Endothelial cell of umbilical vein (primary cell): Measurements from ENCODE around the gene CEP250. TPM values are rescaled to one million over a fixed set of nuclear protein-coding genes. Genes with fewer than 3 reads are reported as not detected.

Experiments used
- BruUV-seq: library from RNA; stranded (reverse); fragments of 400-500 nt; replicated peaks from 2 replicates; lab custom pipeline; 2021; lab: Mats Ljungman, UMichigan
- CTCF ChIA-PET: fragments of 300-600, 350-600 bp; sonication (Branson Sonifier 250); formaldehyde crosslinking; loops from one replicate; lab custom pipeline; 2021; ENCODE audit warnings: antibody characterized with exemption, inconsistent platforms; lab: Charles Lee
- POLR2A ChIA-PET: fragments of 300-600, 350-600 bp; sonication (Branson Sonifier 250); formaldehyde crosslinking; loops from one replicate; lab custom pipeline; 2021; ENCODE audit warnings: antibody characterized with exemption, inconsistent platforms; lab: Charles Lee
- DNase-seq: peaks from one replicate; pipeline ENCODE4 v3.0.0-alpha.2; 2011; ENCODE audit warnings: low read depth, low spot score
- FAIRE-seq: peaks from 2 replicates; lab custom pipeline; 2011; peaks lifted over from hg19 to GRCh38; lab: Jason Lieb, UNC
- H2AFZ ChIP-seq: 2 replicates; pipeline ENCODE4 v1.6.0; 2012; ENCODE audit warnings: low read depth, low read length, control low read depth, inconsistent platforms
- H3K27ac ChIP-seq: 2 replicates; pipeline ENCODE4 v1.5.1; 2011; ENCODE audit warnings: low read depth, mild to moderate bottlenecking, control low read depth, low read length, moderate library complexity; ENCODE audit not compliant: insufficient read depth
- H3K27me3 ChIP-seq, 2 experiments: 2 replicates each; pipeline versions ENCODE4 v1.6.0 to v1.6.1; 2011; ENCODE audit warnings: low read length in 2 of 2, mixed read lengths in 1 of 2; ENCODE audit not compliant: control insufficient read depth in 2 of 2, insufficient read depth in 2 of 2
- H3K36me3 ChIP-seq, 2 experiments: 2 replicates in 1 of 2; 3 replicates in 1 of 2; pipeline ENCODE4 v1.5.1; 2011; ENCODE audit warnings: low read length in 2 of 2, mild to moderate bottlenecking in 1 of 2, moderate library complexity in 1 of 2; ENCODE audit not compliant: control insufficient read depth in 2 of 2, insufficient read depth in 2 of 2; ENCODE audit errors: extremely low read depth in 1 of 2
- H3K4me1 ChIP-seq: 3 replicates; pipeline ENCODE4 v1.5.1; 2011; ENCODE audit warnings: mild to moderate bottlenecking, low read length; ENCODE audit not compliant: control insufficient read depth, insufficient read depth; ENCODE audit errors: extremely low read depth
- H3K4me2 ChIP-seq: 2 replicates; pipeline ENCODE4 v1.6.1; 2011; ENCODE audit warnings: low read length, control low read depth, mixed read lengths; ENCODE audit not compliant: insufficient read depth
- H3K4me3 ChIP-seq, 3 experiments: fragments of 200-600 bp in 1 of 3; sonication (generic), shearing (Covaris generic) in 1 of 3; replicated peaks in 1 of 3; 2 replicates each; pipeline ENCODE4 v1.5.1; 2011 to 2016; ENCODE audit warnings: control low read depth in 3 of 3, low read length in 3 of 3, mild to moderate bottlenecking in 2 of 3, inconsistent platforms in 1 of 3, low read depth in 1 of 3, moderate library complexity in 1 of 3; ENCODE audit not compliant: insufficient read depth in 1 of 3
- H3K79me2 ChIP-seq: 2 replicates; pipeline ENCODE4 v1.6.0; 2012; ENCODE audit warnings: low read length, inconsistent platforms; ENCODE audit not compliant: control insufficient read depth, insufficient read depth
- H3K9ac ChIP-seq: replicated peaks from 2 replicates; pipeline ENCODE3; 2011; ENCODE audit warnings: low read length, control low read depth; ENCODE audit not compliant: insufficient read depth; ENCODE audit errors: extremely low read depth
- H3K9me1 ChIP-seq: replicated peaks from 3 replicates; pipeline ENCODE4 v1.6.0; 2011; ENCODE audit warnings: mild to moderate bottlenecking, low read length; ENCODE audit not compliant: control insufficient read depth, insufficient read depth; ENCODE audit errors: extremely low read depth
- H3K9me3 ChIP-seq: replicated peaks from 2 replicates; pipeline ENCODE4 v1.5.1; 2012; ENCODE audit warnings: low read length, inconsistent platforms; ENCODE audit not compliant: control insufficient read depth, insufficient read depth
- H4K20me1 ChIP-seq: replicated peaks from 2 replicates; pipeline ENCODE3; 2011; ENCODE audit warnings: mild to moderate bottlenecking, low read length; ENCODE audit not compliant: control insufficient read depth, insufficient read depth; ENCODE audit errors: extremely low read depth
- CTCF ChIP-seq, 2 donors: IDR thresholded peaks; 1 replicate in 1 of 2; 2 replicates in 1 of 2; pipeline ENCODE4 v1.5.1; 2011; ENCODE audit warnings: low read length in 2 of 2, mild to moderate bottlenecking in 2 of 2, moderate library complexity in 2 of 2, control low read depth in 1 of 2, inconsistent platforms in 1 of 2, low read depth in 1 of 2; ENCODE audit not compliant: insufficient read depth in 1 of 2; ENCODE audit errors: extremely low read depth in 1 of 2
- EZH2 ChIP-seq: IDR thresholded peaks from 2 replicates; pipeline ENCODE4 v1.6.1; 2012; ENCODE audit warnings: borderline replicate concordance, low read depth, mild to moderate bottlenecking, moderate library complexity, low read length, inconsistent platforms; ENCODE audit not compliant: severe bottlenecking
- FOS ChIP-seq: IDR thresholded peaks from 2 replicates; pipeline ENCODE4 v1.6.1; 2011; ENCODE audit warnings: mild to moderate bottlenecking, low read length, moderate library complexity, borderline replicate concordance; ENCODE audit not compliant: insufficient read depth
- GATA2 ChIP-seq: IDR thresholded peaks from 2 replicates; pipeline ENCODE4 v1.7.0; 2011; ENCODE audit warnings: low read depth, mild to moderate bottlenecking, moderate library complexity, mixed read lengths, low read length; ENCODE audit not compliant: insufficient read length, insufficient read depth
- JUN ChIP-seq: IDR thresholded peaks from 2 replicates; pipeline ENCODE4 v1.6.1; 2011; ENCODE audit warnings: borderline replicate concordance, low read depth; ENCODE audit not compliant: insufficient read length, insufficient read depth
- MAX ChIP-seq: IDR thresholded peaks from 2 replicates; pipeline ENCODE4 v1.6.1; 2011; ENCODE audit not compliant: insufficient read depth, insufficient read length
- MYC ChIP-seq: IDR thresholded peaks from one replicate; pipeline ENCODE4 v1.6.1; 2011; ENCODE audit warnings: mild to moderate bottlenecking, low read depth, low read length
- POLR2A ChIP-seq: IDR thresholded peaks from 2 replicates; pipeline ENCODE4 v1.6.1; 2012; ENCODE audit warnings: low read depth, mild to moderate bottlenecking, control low read depth, low read length
- POLR2AphosphoS5 ChIP-seq: IDR thresholded peaks from 2 replicates; pipeline ENCODE4 v1.6.1; 2012; ENCODE audit warnings: low read depth, mild to moderate bottlenecking, control low read depth, low read length, moderate library complexity; ENCODE audit not compliant: insufficient read depth
- dilution Hi-C: fragments of 300-500 bp; cut with MboI; formaldehyde crosslinking; loops from one replicate; pipeline ENCODE4 v1.15.0; 2019; ENCODE audit warnings: low sequenced_read_pairs; ENCODE audit not compliant: extremely low pct_ligation_motif_present
- intact Hi-C: fragments of 100-400 bp; cut with micrococcal nuclease; formaldehyde crosslinking; loops from one replicate; pipeline ENCODE4 v1.10.0; 2022
- polyA plus RNA-seq, 4 experiments: library from polyadenylated mRNA; depleted of rRNA in 3 of 4; stranded (reverse) in 3 of 4; unstranded in 1 of 4; fragments of >200 nt; gene quantifications; 2 replicates each; pipeline versions ENCODE4 v1.2.1 to v1.2.3, GENCODE V29; 2011 to 2012; ENCODE audit warnings: missing spikeins in 1 of 4
- total RNA-seq: library from RNA; stranded (reverse); gene quantifications from 2 replicates; pipeline ENCODE4 v1.2.3, GENCODE V29; 2021

Gene CEP250
- total and polyA plus RNA-seq, 2 donors (not counting 3 experiments of a cell fraction or from before 2014, with no cell fraction given), result 5.3 to 58.9 TPM

- no TSS peak for BruUV-seq
- Histone ChIP-seq H3K4me1 (no peaks in the 10 kb centered on the region), H3K9ac (no peak overlapping the region), H3K9me3 (no peaks in the 10 kb centered on the region), H4K20me1 (no peaks in the 10 kb centered on the region), H3K4me3 (no peak overlapping the region), H3K79me2 (no peaks in the 10 kb centered on the region), H3K4me2 (no peak overlapping the region), H3K27ac (no peak overlapping the region), H2AFZ (no peak overlapping the region), H3K36me3 (peaks cover 8 to 29% of the 10 kb centered on the region in 2 experiments), H3K9me1 (no peaks in the 10 kb centered on the region), H3K27me3 (no peaks in the 10 kb centered on the region)
- TF ChIP-seq CTCF (IDR thresholded peaks at IDR 0.05; ENCODE audit: extremely low read depth in 1 of 2, insufficient read depth in 1 of 2, low read depth in 1 of 2, low read length in 2 of 2), result peak in 1 of 2 donors; percentile 18
- no peak for TF ChIP-seq FOS
- intact Hi-C loops (no loop called here), dilution Hi-C loops (no loop called here)
- ChIA-PET POLR2A (interaction anchor here (0.6 kb wide), 1 partner anchor 475 kb away, joined by 4 read pairs; no protein-coding TSS in a partner anchor), CTCF (interaction anchor here (0.5 to 1.8 kb wide), 3 partner anchors 14 to 258 kb away, joined by 3 to 10 read pairs (median 5); no protein-coding TSS in a partner anchor)
- DNase-seq (no peak), FAIRE-seq (no peak)
Measured at GRCh38 chr20:35478804-35479472, 23.5 kb downstream of the CEP250 start.

- H3K4me1 ChIP-seq, result no peaks in the 10 kb centered on the region
- no peak for FAIRE-seq
- TF ChIP-seq EZH2 (no peak), GATA2 (no peak), FOS (no peak), CTCF (IDR thresholded peaks at IDR 0.05; ENCODE audit: extremely low read depth in 1 of 2, insufficient read depth in 1 of 2, low read depth in 1 of 2, low read length in 2 of 2) (no peak), POLR2A (no peak), JUN (no peak), MAX (no peak), POLR2AphosphoS5 (no peak), MYC (no peak)
- POLR2A ChIA-PET, result no interaction called here
- H3K27me3 ChIP-seq, result no peaks in the 10 kb centered on the region
- H3K9ac ChIP-seq, result no peak overlapping the region
- no peak overlapping the region for H2AFZ ChIP-seq
- dilution Hi-C loops (no loop called here), intact Hi-C loops (no loop called here)
- H4K20me1 ChIP-seq, result no peaks in the 10 kb centered on the region
- CTCF ChIA-PET, result interaction anchor here (0.5 to 1.8 kb wide), 3 partner anchors 15 to 257 kb away, joined by 3 to 10 read pairs (median 5); no protein-coding TSS in a partner anchor
- no peaks in the 10 kb centered on the region for H3K9me3 ChIP-seq
- no peak overlapping the region for H3K4me3 ChIP-seq
- H3K9me1 ChIP-seq, result no peaks in the 10 kb centered on the region
- no TSS peak for BruUV-seq
- no peak for DNase-seq
- H3K27ac ChIP-seq, result no peak overlapping the region
- H3K4me2 ChIP-seq, result no peak overlapping the region
- no peaks in the 10 kb centered on the region for H3K79me2 ChIP-seq
- peaks cover 7 to 24% of the 10 kb centered on the region in 2 experiments for H3K36me3 ChIP-seq
Measured at GRCh38 chr20:35479798-35480197, 24.4 kb downstream of the CEP250 start.
